ENCODE measurements around the gene ATXN7L1.

Gene ATXN7L1

GRCh38 chr7:105778956-105779355, 97.4 kb downstream of the ATXN7L1 start:
- no peaks in the 10 kb centered on the region for H3K36me3 Mint-ChIP-seq (ENCODE audit: low read depth)
- no peak overlapping the region for H3K4me3 Mint-ChIP-seq
- H3K27ac Mint-ChIP-seq: no peak overlapping the region
- H3K4me1 Mint-ChIP-seq: peaks cover 28% of the 10 kb centered on the region
- DNase-seq: no peak
- TF ChIP-seq CTCF (IDR thresholded peaks at IDR 0.05): no peak
- H3K27me3 Mint-ChIP-seq (ENCODE audit: low read depth, poor library complexity): peaks cover 3% of the 10 kb centered on the region
- H3K9me3 Mint-ChIP-seq: no peaks in the 10 kb centered on the region

- H3K27me3 Mint-ChIP-seq (ENCODE audit: low read depth, poor library complexity): peaks cover 3% of the 10 kb centered on the region
- DNase-seq: no peak
- no peaks in the 10 kb centered on the region for H3K36me3 Mint-ChIP-seq (ENCODE audit: low read depth)
- H3K27ac Mint-ChIP-seq: no peak overlapping the region
- peaks cover 28% of the 10 kb centered on the region for H3K4me1 Mint-ChIP-seq
- no peak overlapping the region for H3K4me3 Mint-ChIP-seq
- no peaks in the 10 kb centered on the region for H3K9me3 Mint-ChIP-seq
- no peak for TF ChIP-seq CTCF (IDR thresholded peaks at IDR 0.05)
Observed at GRCh38 chr7:105776986-105777910, 99.2 kb downstream of the ATXN7L1 start.

GRCh38 chr7:105776068-105776790, 100.2 kb downstream of the ATXN7L1 start:
- Mint-ChIP-seq H3K4me1 (peaks cover 28% of the 10 kb centered on the region), H3K4me3 (peak overlapping the region; percentile 33), H3K9me3 (peaks cover 4% of the 10 kb centered on the region), H3K27me3 (ENCODE audit: low read depth, poor library complexity) (no peaks in the 10 kb centered on the region), H3K36me3 (ENCODE audit: low read depth) (peaks cover 7% of the 10 kb centered on the region), H3K27ac (no peak overlapping the region)
- peak; percentile 57 for DNase-seq
- TF ChIP-seq CTCF (IDR thresholded peaks at IDR 0.05): no peak

- H3K9me3 Mint-ChIP-seq: peaks cover 4% of the 10 kb centered on the region
- no peak overlapping the region for H3K27ac Mint-ChIP-seq
- no peak for DNase-seq
- TF ChIP-seq CTCF (IDR thresholded peaks at IDR 0.05): no peak
- H3K27me3 Mint-ChIP-seq (ENCODE audit: low read depth, poor library complexity): no peaks in the 10 kb centered on the region
- H3K4me1 Mint-ChIP-seq: peaks cover 28% of the 10 kb centered on the region
- H3K4me3 Mint-ChIP-seq: no peak overlapping the region
- H3K36me3 Mint-ChIP-seq (ENCODE audit: low read depth): peaks cover 9% of the 10 kb centered on the region
Observed at GRCh38 chr7:105775580-105775979, 100.8 kb downstream of the ATXN7L1 start.

- H3K9me3 Mint-ChIP-seq: peaks cover 4% of the 10 kb centered on the region
- no peak for DNase-seq
- H3K36me3 Mint-ChIP-seq (ENCODE audit: low read depth): peaks cover 9% of the 10 kb centered on the region
- no peak overlapping the region for H3K4me3 Mint-ChIP-seq
- no peak for TF ChIP-seq CTCF (IDR thresholded peaks at IDR 0.05)
- H3K27me3 Mint-ChIP-seq (ENCODE audit: low read depth, poor library complexity): no peaks in the 10 kb centered on the region
- H3K4me1 Mint-ChIP-seq: peaks cover 33% of the 10 kb centered on the region
- H3K27ac Mint-ChIP-seq: no peak overlapping the region
Observed at GRCh38 chr7:105773030-105773460, 103.4 kb downstream of the ATXN7L1 start.

Measured in nephron progenitor cell (in vitro differentiated cells).